Trophoblast cell (in vitro differentiated cells and primary cell): ENCODE results near the gene CASS4.
"Not testable (repeated sequence)": the region's sequence is repeated elsewhere in the genome, so short reads cannot be mapped to it uniquely, and the experiment has no call there.

Experiments
- DNase-seq, 2 donors: peaks; one replicate each; pipeline ENCODE4 v3.0.0-alpha.2; 2016
- H2AFZ ChIP-seq: 2 replicates; pipeline ENCODE4 v1.6.1; 2013; ENCODE audit warnings: low read length, moderate library complexity, mild to moderate bottlenecking; ENCODE audit not compliant: insufficient read depth, poor library complexity
- H2AK5ac ChIP-seq: 2 replicates; pipeline ENCODE4 v1.6.1; 2013; ENCODE audit warnings: mild to moderate bottlenecking, low read length
- H2BK120ac ChIP-seq: 2 replicates; pipeline ENCODE4 v1.6.1; 2013; ENCODE audit warnings: low read length, mild to moderate bottlenecking, moderate library complexity; ENCODE audit not compliant: insufficient read depth, poor library complexity
- H2BK12ac ChIP-seq: 2 replicates; pipeline ENCODE4 v1.6.1; 2013; ENCODE audit warnings: mild to moderate bottlenecking, low read length, moderate library complexity
- H2BK5ac ChIP-seq: 2 replicates; pipeline ENCODE4 v1.6.1; 2013; ENCODE audit warnings: low read length, low read depth, moderate library complexity, mild to moderate bottlenecking; ENCODE audit not compliant: poor library complexity
- H3K14ac ChIP-seq: 2 replicates; pipeline ENCODE4 v1.6.1; 2013; ENCODE audit warnings: mild to moderate bottlenecking, low read length
- H3K18ac ChIP-seq: 2 replicates; pipeline ENCODE4 v1.6.1; 2013; ENCODE audit warnings: mild to moderate bottlenecking, low read length
- H3K23ac ChIP-seq: 2 replicates; pipeline ENCODE4 v1.6.1; 2013; ENCODE audit warnings: low read length
- H3K27ac ChIP-seq: 2 replicates; pipeline ENCODE4 v1.5.1; 2013; ENCODE audit warnings: low read depth, mild to moderate bottlenecking, inconsistent platforms, low read length, moderate library complexity
- H3K27me3 ChIP-seq: 2 replicates; pipeline ENCODE4 v1.6.1; 2013; ENCODE audit warnings: inconsistent platforms, mild to moderate bottlenecking, low read length, moderate library complexity; ENCODE audit not compliant: insufficient read depth
- H3K36me3 ChIP-seq, 2 experiments: 1 replicate in 1 of 2; 2 replicates in 1 of 2; pipeline ENCODE4 v1.6.1; 2013; ENCODE audit warnings: low read length in 2 of 2, mild to moderate bottlenecking in 2 of 2, moderate library complexity in 1 of 2; ENCODE audit not compliant: insufficient read depth in 2 of 2, control insufficient read depth in 1 of 2
- H3K4ac ChIP-seq: 2 replicates; pipeline ENCODE4 v1.6.1; 2013; ENCODE audit warnings: low read depth, mild to moderate bottlenecking, low read length, moderate library complexity
- H3K4me1 ChIP-seq, 2 experiments: 1 replicate in 1 of 2; 2 replicates in 1 of 2; pipeline ENCODE4 v1.6.1; 2013; ENCODE audit warnings: low read length in 2 of 2, mild to moderate bottlenecking in 2 of 2, moderate library complexity in 1 of 2; ENCODE audit not compliant: insufficient read depth in 2 of 2, control insufficient read depth in 1 of 2
- H3K4me2 ChIP-seq: 2 replicates; pipeline ENCODE4 v1.6.1; 2013; ENCODE audit warnings: inconsistent platforms, mild to moderate bottlenecking, low read length, moderate library complexity
- H3K4me3 ChIP-seq: 2 replicates; pipeline ENCODE4 v1.5.1; 2013; ENCODE audit warnings: mild to moderate bottlenecking, low read depth, low read length, inconsistent platforms
- H3K79me1 ChIP-seq: one replicate; pipeline ENCODE4 v1.6.1; 2013; ENCODE audit warnings: low read length
- H3K79me2 ChIP-seq: 2 replicates; pipeline ENCODE4 v1.6.1; 2013; ENCODE audit warnings: low read length, mild to moderate bottlenecking; ENCODE audit not compliant: control insufficient read depth, insufficient read depth, poor library complexity
- H3K9ac ChIP-seq: 2 replicates; pipeline ENCODE4 v1.6.1; 2013; ENCODE audit warnings: mild to moderate bottlenecking, low read length
- H3K9me3 ChIP-seq: 2 replicates; pipeline ENCODE4 v1.6.1; 2013; ENCODE audit warnings: low read depth, mild to moderate bottlenecking, control low read depth, inconsistent platforms, low read length; ENCODE audit not compliant: insufficient read depth
- H4K12ac ChIP-seq: 2 replicates; pipeline ENCODE4 v1.6.1; 2013; ENCODE audit warnings: low read depth, mild to moderate bottlenecking, low read length, moderate library complexity
- H4K8ac ChIP-seq: 2 replicates; pipeline ENCODE4 v1.6.1; 2013; ENCODE audit warnings: low read depth, mild to moderate bottlenecking, low read length, moderate library complexity
- H4K91ac ChIP-seq: one replicate; pipeline ENCODE4 v1.6.1; 2013; ENCODE audit warnings: low read depth, mild to moderate bottlenecking, low read length, moderate library complexity
- WGBS: extraction: QIAGEN DNeasy Blood & Tissue Kit; methylation state at CpG from one replicate; pipeline ENCODE4 v1.1.7; 2013; ENCODE audit warnings: missing lambda C conversion rate; ENCODE audit not compliant: insufficient read length, insufficient coverage; ENCODE audit errors: extremely low coverage; 5-methylcytosine and 5-hydroxymethylcytosine counted together

Gene CASS4

DNA sequence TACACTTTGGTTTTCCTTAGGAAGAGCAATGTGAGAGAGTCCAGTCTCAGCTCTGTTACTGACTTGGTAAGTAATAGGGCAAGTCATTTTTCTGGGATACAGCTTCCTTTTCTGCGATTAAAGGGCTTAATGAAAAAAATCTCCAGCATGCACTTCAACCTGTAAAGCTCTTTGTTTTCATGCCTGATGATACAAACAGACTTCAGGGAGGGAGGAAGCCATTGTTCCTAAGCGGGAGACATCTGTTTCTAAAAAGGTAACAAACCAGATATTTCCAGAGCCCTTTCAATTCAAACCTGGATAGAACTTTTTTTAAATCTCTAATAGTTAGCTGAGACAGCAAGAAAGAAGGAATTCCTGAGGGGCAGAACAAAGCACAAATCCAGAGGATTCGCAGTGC lies 5.2 kb upstream of the CASS4 start:
- H4K8ac ChIP-seq = no peak overlapping the region
- H3K79me1 ChIP-seq = no peaks in the 10 kb centered on the region
- no peak overlapping the region for H3K23ac ChIP-seq
- no CpG with 5 or more reads among the region's 3 CpGs for WGBS
- H3K9ac ChIP-seq = no peak overlapping the region
- H3K14ac ChIP-seq = no peak overlapping the region
- H2BK12ac ChIP-seq = no peak overlapping the region
- H3K27me3 ChIP-seq = no peaks in the 10 kb centered on the region
- no peak overlapping the region for H2BK5ac ChIP-seq
- no peak overlapping the region for H3K4me3 ChIP-seq
- no peak overlapping the region for H4K91ac ChIP-seq
- no peak overlapping the region for H4K12ac ChIP-seq
- H3K27ac ChIP-seq = no peak overlapping the region
- H3K79me2 ChIP-seq = no peaks in the 10 kb centered on the region
- H2BK120ac ChIP-seq = no peak overlapping the region
- H3K4me2 ChIP-seq = no peak overlapping the region
- no peak overlapping the region for H3K4ac ChIP-seq
- peaks cover 22 to 29% of the 10 kb centered on the region in 2 experiments for H3K36me3 ChIP-seq
- H3K9me3 ChIP-seq = peaks cover 2% of the 10 kb centered on the region
- no peak for DNase-seq
- no peak overlapping the region for H2AFZ ChIP-seq
- no peak overlapping the region for H2AK5ac ChIP-seq
- H3K18ac ChIP-seq = no peak overlapping the region
- H3K4me1 ChIP-seq = no peaks in the 10 kb centered on the region

DNA sequence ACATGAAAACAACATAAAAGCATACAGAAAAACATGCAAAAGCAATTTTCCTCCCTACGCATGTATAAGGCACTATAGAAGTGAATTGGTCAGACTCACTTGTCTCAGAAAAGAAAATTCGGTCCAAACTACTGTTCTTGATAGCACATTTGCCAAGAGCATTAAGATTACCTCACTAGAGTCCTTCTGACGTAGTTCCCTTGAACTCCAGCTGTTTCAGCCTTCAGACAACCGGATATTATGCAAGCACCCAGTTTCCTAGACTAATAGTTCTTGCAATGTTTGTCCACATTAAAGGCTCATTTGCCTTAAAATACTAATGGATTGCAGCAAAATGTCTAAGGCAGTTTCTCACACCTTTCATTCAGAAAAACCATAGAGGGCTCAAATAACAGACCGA lies 2.5 kb upstream of the CASS4 start:
- Histone ChIP-seq H3K79me2 (no peaks in the 10 kb centered on the region), H3K9ac (no peak overlapping the region), H3K4me1 (no peaks in the 10 kb centered on the region), H3K14ac (no peak overlapping the region), H2BK12ac (no peak overlapping the region), H2BK5ac (no peak overlapping the region), H2AK5ac (no peak overlapping the region), H3K4ac (no peak overlapping the region), H2AFZ (no peak overlapping the region), H3K9me3 (no peaks in the 10 kb centered on the region), H4K12ac (no peak overlapping the region), H3K4me3 (no peak overlapping the region), H3K4me2 (no peak overlapping the region), H3K79me1 (no peaks in the 10 kb centered on the region), H3K27me3 (no peaks in the 10 kb centered on the region), H3K18ac (no peak overlapping the region), H3K23ac (no peak overlapping the region), H4K8ac (no peak overlapping the region), H3K27ac (no peak overlapping the region), H4K91ac (no peak overlapping the region), H3K36me3 (peaks cover 14 to 19% of the 10 kb centered on the region in 2 experiments), H2BK120ac (no peak overlapping the region)
- WGBS = no CpG with 5 or more reads among the region's 5 CpGs
- DNase-seq = no peak

- Histone ChIP-seq H3K4ac (no peak overlapping the region), H4K91ac (no peak overlapping the region), H3K27ac (no peak overlapping the region), H3K23ac (no peak overlapping the region), H3K4me2 (no peak overlapping the region), H3K18ac (no peak overlapping the region), H4K8ac (no peak overlapping the region), H3K27me3 (no peaks in the 10 kb centered on the region), H3K36me3 (peaks cover 14 to 19% of the 10 kb centered on the region in 2 experiments), H3K79me1 (no peaks in the 10 kb centered on the region), H3K79me2 (no peaks in the 10 kb centered on the region), H2AK5ac (no peak overlapping the region), H3K9me3 (no peaks in the 10 kb centered on the region), H2BK12ac (no peak overlapping the region), H2BK5ac (no peak overlapping the region), H3K14ac (no peak overlapping the region), H3K4me3 (no peak overlapping the region), H3K4me1 (no peaks in the 10 kb centered on the region), H2BK120ac (no peak overlapping the region), H3K9ac (no peak overlapping the region), H2AFZ (no peak overlapping the region), H4K12ac (no peak overlapping the region)
- DNase-seq = no peak
- WGBS = no CpG with 5 or more reads among the region's 1 CpG
Measured at GRCh38 chr20:56409956-56410355, 2.1 kb upstream of the CASS4 start.

GRCh38 chr20:56411287-56411686 lies 773 bp upstream of the CASS4 start:
- H3K9me3 ChIP-seq, H3K27ac ChIP-seq, H3K79me1 ChIP-seq, H3K14ac ChIP-seq, DNase-seq, H2AFZ ChIP-seq, H3K4me2 ChIP-seq, H2BK5ac ChIP-seq, H2BK120ac ChIP-seq, H3K79me2 ChIP-seq, H2BK12ac ChIP-seq, H4K91ac ChIP-seq, H3K18ac ChIP-seq, H3K27me3 ChIP-seq, H3K4me1 ChIP-seq, H3K23ac ChIP-seq, H3K9ac ChIP-seq, H4K8ac ChIP-seq, H4K12ac ChIP-seq, H3K4ac ChIP-seq, H3K4me3 ChIP-seq, H2AK5ac ChIP-seq: not testable (repeated sequence)
- no CpG with 5 or more reads among the region's 7 CpGs for WGBS
- H3K36me3 ChIP-seq = peaks cover 11 to 15% of the 10 kb centered on the region in 2 experiments
